C4-2B (cell line): Measurements from ENCODE around the gene DEPDC1.

Experiments
- ZFX ChIP-seq: fragments of 450-650 bp; IDR thresholded peaks from 2 replicates; pipeline ENCODE4 v1.6.1; 2017
- TF ChIP-seq, protein P1 (sequence below): fragments of 450-650 bp; conservative IDR thresholded peaks from 2 replicates; pipeline ENCODE4 v1.5.1; 2017; ENCODE audit warnings: mild to moderate bottlenecking

DNA sequence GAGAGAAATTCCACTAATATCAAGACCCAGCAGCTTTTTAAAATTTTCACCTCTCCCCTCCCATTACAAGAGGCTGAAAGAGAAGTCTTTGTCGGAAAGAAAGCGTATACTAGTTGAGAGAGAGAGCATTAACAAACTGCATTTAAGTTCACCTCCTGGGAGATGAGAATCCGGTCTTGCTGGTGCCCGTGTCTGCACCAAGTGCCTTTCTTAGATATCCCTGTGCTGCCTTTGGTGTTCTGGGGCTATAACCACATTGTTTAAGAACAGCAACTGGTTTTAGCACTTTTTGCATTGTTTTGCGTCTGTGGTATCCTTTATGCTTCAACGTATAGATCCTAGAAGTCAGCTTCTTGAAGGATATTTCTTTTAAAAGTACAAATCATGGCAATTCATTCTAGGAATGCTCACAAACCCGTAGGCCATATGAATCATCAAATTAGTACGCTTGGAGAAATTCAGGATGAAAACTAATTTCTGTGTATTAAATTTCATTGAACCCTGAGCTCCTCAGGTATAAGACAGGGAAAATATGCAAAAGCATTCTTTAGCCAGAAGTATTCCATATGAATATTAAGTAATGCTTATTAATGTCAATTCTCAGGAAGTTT lies 43.7 kb downstream of the DEPDC1 start:
- TF ChIP-seq, protein P1, sequence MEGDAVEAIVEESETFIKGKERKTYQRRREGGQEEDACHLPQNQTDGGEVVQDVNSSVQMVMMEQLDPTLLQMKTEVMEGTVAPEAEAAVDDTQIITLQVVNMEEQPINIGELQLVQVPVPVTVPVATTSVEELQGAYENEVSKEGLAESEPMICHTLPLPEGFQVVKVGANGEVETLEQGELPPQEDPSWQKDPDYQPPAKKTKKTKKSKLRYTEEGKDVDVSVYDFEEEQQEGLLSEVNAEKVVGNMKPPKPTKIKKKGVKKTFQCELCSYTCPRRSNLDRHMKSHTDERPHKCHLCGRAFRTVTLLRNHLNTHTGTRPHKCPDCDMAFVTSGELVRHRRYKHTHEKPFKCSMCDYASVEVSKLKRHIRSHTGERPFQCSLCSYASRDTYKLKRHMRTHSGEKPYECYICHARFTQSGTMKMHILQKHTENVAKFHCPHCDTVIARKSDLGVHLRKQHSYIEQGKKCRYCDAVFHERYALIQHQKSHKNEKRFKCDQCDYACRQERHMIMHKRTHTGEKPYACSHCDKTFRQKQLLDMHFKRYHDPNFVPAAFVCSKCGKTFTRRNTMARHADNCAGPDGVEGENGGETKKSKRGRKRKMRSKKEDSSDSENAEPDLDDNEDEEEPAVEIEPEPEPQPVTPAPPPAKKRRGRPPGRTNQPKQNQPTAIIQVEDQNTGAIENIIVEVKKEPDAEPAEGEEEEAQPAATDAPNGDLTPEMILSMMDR = no peak
- no peak for TF ChIP-seq ZFX
